Fibroblast of the aortic adventitia (primary cell): ENCODE measurements around the gene HNF1B. TPM values are rescaled to one million over a fixed set of nuclear protein-coding genes. Genes with fewer than 3 reads are reported as not detected.

Experiments
- DNase-seq: peaks from one replicate; pipeline ENCODE4 v3.0.0-alpha.2; 2010; ENCODE audit warnings: low read depth
- H3K4me3 ChIP-seq: 2 replicates; pipeline ENCODE4 v1.5.1; 2011; ENCODE audit warnings: low read depth, mild to moderate bottlenecking, control low read depth, low read length, moderate library complexity
- total RNA-seq: library from RNA; depleted of rRNA; stranded (reverse); fragments of >200 nt; gene quantifications from 2 replicates; pipeline ENCODE4 v1.2.3, GENCODE V29; 2012; ENCODE audit warnings: low replicate concordance
- TF ChIP-seq, protein P1 (sequence below): IDR thresholded peaks from 2 replicates; pipeline ENCODE4 v1.5.1; 2011; ENCODE audit warnings: mild to moderate bottlenecking, low read length, control low read depth, inconsistent platforms; ENCODE audit not compliant: insufficient read depth

HNF1B gene
- total RNA-seq, 1 donor = not detected

- no peak overlapping the region for H3K4me3 ChIP-seq
- TF ChIP-seq, protein P1, sequence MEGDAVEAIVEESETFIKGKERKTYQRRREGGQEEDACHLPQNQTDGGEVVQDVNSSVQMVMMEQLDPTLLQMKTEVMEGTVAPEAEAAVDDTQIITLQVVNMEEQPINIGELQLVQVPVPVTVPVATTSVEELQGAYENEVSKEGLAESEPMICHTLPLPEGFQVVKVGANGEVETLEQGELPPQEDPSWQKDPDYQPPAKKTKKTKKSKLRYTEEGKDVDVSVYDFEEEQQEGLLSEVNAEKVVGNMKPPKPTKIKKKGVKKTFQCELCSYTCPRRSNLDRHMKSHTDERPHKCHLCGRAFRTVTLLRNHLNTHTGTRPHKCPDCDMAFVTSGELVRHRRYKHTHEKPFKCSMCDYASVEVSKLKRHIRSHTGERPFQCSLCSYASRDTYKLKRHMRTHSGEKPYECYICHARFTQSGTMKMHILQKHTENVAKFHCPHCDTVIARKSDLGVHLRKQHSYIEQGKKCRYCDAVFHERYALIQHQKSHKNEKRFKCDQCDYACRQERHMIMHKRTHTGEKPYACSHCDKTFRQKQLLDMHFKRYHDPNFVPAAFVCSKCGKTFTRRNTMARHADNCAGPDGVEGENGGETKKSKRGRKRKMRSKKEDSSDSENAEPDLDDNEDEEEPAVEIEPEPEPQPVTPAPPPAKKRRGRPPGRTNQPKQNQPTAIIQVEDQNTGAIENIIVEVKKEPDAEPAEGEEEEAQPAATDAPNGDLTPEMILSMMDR = no peak
- DNase-seq = no peak
Observed at GRCh38 chr17:37700881-37701280, 44.0 kb downstream of the HNF1B start.

DNA sequence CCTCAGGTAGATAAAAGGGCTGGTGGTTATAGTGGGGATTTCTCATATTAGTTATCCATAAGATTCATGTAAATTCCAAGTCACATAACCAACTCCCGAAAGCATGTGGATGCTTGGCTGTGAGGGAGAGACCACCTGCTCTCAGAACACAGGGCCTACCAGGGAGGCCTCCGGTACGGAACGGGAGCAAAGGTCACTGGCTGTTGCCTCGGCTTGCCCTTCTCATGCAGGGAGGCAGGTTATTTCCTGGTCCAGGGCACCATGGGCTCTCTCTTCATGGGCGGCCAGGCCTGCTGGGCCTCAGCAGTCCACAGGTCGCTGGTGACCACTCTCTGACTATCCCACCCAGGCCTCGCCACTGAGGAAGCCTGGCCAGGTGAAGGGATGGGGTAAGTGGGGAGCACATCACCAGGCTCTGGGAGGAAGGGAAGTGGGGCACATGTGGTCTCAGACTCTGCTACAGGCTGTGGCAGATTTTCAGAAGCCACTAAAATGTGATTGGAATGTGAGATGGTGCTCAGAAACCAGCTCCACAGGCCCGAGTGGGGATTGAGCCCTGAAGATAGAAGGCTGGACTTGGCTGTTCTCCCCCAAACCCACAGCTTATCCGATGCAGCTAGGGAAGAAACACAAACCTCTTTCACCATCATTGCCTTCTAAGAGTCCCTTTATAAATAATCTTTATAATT, 45.4 kb downstream of the HNF1B start:
- no peak for DNase-seq
- TF ChIP-seq, protein P1 = no peak
- H3K4me3 ChIP-seq = no peak overlapping the region

- H3K4me3 ChIP-seq = no peak overlapping the region
- TF ChIP-seq, protein P1 = no peak
- no peak for DNase-seq
Observed at GRCh38 chr17:37698911-37699255, 46.0 kb downstream of the HNF1B start.

GRCh38 chr17:37698132-37698910, 46.5 kb downstream of the HNF1B start:
- DNase-seq = no peak
- TF ChIP-seq, protein P1 = no peak
- no peak overlapping the region for H3K4me3 ChIP-seq

- no peak for DNase-seq
- H3K4me3 ChIP-seq = no peak overlapping the region
- TF ChIP-seq, protein P1 = no peak
Observed at GRCh38 chr17:37697381-37697780, 47.5 kb downstream of the HNF1B start.

DNA sequence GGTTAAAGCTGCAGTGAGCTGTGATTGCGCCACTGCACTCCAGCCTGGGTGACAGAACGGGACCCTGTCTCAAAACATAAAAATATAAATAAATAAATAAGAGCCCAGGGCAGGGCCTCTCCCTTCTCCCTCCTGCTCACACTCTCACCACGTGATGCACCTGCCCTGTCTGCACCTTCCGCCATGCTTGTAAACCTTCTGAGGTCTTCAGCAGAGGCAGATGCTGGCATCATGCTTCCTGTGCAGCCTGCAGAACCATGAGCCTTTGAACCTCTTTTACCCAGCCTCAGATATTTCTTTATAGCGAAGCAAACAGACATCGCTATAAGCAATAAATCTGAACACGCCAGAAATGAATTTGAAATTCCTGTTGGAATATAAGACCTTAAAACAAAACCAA, 48.5 kb downstream of the HNF1B start:
- H3K4me3 ChIP-seq = no peak overlapping the region
- no peak for DNase-seq
- TF ChIP-seq, protein P1 = no peak
